Lung (tissue), 12 donors: ENCODE results near the gene HNRNPA0. TPM values are rescaled to one million over a fixed set of nuclear protein-coding genes. Genes with fewer than 3 reads are reported as not detected.
A peak's percentile ranks its signal among the peaks of the same experiment; 100 is the strongest.

Source experiments
- ATAC-seq: fragments of 200-7000 bp; cut with Tn5 transposase; one replicate; pipeline ENCODE4 v1.9.1; 2020; ENCODE audit warnings: moderate number of reproducible peaks; ENCODE audit not compliant: insufficient read depth, low FRiP score
- DNase-seq, 3 donors: peaks; one replicate each; pipeline ENCODE4 v3.0.0-alpha.2; 2013 to 2017
- H3K27ac ChIP-seq, 2 donors: one replicate each; pipeline ENCODE4 v1.5.1; 2013; ENCODE audit warnings: mild to moderate bottlenecking in 2 of 2, moderate library complexity in 2 of 2, control low read depth in 1 of 2, inconsistent platforms in 1 of 2, low read depth in 1 of 2, low read length in 1 of 2
- H3K27me3 ChIP-seq, 3 donors: one replicate each; pipeline ENCODE4 v1.5.1; 2013; ENCODE audit warnings: low read length in 2 of 3; ENCODE audit not compliant: control insufficient read depth in 3 of 3, insufficient read depth in 3 of 3
- H3K36me3 ChIP-seq, 4 donors: one replicate each; pipeline ENCODE4 v1.5.1; 2013; ENCODE audit warnings: low read length in 4 of 4, mild to moderate bottlenecking in 1 of 4, moderate library complexity in 1 of 4; ENCODE audit not compliant: control insufficient read depth in 4 of 4, insufficient read depth in 4 of 4
- H3K4me1 ChIP-seq, 5 donors: one replicate each; pipeline ENCODE4 v1.5.1; 2013; ENCODE audit warnings: low read length in 5 of 5, mild to moderate bottlenecking in 2 of 5, moderate library complexity in 1 of 5; ENCODE audit not compliant: control insufficient read depth in 5 of 5, insufficient read depth in 5 of 5
- H3K4me3 ChIP-seq: one replicate; pipeline ENCODE4 v1.5.1; 2013; ENCODE audit warnings: mild to moderate bottlenecking, control low read depth, moderate library complexity
- H3K9ac ChIP-seq, 2 donors: one replicate each; pipeline ENCODE4 v1.5.1; 2013; ENCODE audit warnings: low read length in 2 of 2, control low read depth in 1 of 2; ENCODE audit not compliant: insufficient read depth in 1 of 2
- H3K9me3 ChIP-seq, 4 donors: one replicate each; pipeline ENCODE4 v1.5.1; 2013; ENCODE audit warnings: low read length in 3 of 4, mild to moderate bottlenecking in 1 of 4, moderate library complexity in 1 of 4; ENCODE audit not compliant: control insufficient read depth in 4 of 4, insufficient read depth in 3 of 4
- WGBS, 2 donors: extraction: QIAGEN DNeasy Blood & Tissue Kit; methylation state at CpG; one replicate each; pipeline ENCODE4 v1.1.7; 2013; 5-methylcytosine and 5-hydroxymethylcytosine counted together
- polyA plus RNA-seq, 2 donors: library from polyadenylated mRNA; stranded (reverse); fragments of 200-250 nt; gene quantifications; one replicate each; pipeline ENCODE4 v1.2.1, GENCODE V29; 2013
- total RNA-seq, 2 donors: library from RNA; depleted of rRNA in 1 of 2; stranded (reverse); fragments of >200 nt in 1 of 2; gene quantifications; one replicate each; pipeline ENCODE4 v1.2.1, GENCODE V29; 2014 to 2021
- TF ChIP-seq, protein P1 (sequence below): IDR thresholded peaks from 2 replicates; pipeline ENCODE4 v1.5.1; 2012; ENCODE audit warnings: mild to moderate bottlenecking; ENCODE audit errors: control extremely low read depth, extremely low read depth
- donor health status: control.
- donor health status: control.
- donor health status: Bipolar disorder and iron deficiency.
- donor health status: healthy.
- donor health status: DM: yes; HTN: yes; CAD: no.

Gene HNRNPA0
- total and polyA plus RNA-seq, 4 donors = 21.5 to 29.0 (median 25.1) TPM

DNA sequence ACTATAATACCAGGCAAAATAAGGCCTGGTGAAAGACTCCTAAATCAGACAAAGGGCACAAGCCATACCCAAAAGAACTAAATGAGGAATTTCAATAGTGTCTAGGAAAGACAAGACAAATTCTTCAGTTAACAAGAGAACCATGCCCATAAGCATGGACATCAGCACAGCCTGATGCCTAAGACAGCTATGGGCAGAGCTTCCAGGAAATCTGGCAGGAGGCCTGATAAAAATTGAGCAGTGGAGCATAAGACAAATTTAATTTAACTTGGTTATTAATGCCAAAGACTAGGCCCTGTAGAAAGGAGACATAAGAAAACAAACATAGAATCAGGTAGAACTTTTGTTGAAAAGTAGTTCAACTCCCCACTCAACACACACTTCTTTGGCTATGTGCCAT is 35.6 kb downstream of the HNRNPA0 start:
- TF ChIP-seq, protein P1, sequence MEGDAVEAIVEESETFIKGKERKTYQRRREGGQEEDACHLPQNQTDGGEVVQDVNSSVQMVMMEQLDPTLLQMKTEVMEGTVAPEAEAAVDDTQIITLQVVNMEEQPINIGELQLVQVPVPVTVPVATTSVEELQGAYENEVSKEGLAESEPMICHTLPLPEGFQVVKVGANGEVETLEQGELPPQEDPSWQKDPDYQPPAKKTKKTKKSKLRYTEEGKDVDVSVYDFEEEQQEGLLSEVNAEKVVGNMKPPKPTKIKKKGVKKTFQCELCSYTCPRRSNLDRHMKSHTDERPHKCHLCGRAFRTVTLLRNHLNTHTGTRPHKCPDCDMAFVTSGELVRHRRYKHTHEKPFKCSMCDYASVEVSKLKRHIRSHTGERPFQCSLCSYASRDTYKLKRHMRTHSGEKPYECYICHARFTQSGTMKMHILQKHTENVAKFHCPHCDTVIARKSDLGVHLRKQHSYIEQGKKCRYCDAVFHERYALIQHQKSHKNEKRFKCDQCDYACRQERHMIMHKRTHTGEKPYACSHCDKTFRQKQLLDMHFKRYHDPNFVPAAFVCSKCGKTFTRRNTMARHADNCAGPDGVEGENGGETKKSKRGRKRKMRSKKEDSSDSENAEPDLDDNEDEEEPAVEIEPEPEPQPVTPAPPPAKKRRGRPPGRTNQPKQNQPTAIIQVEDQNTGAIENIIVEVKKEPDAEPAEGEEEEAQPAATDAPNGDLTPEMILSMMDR = no peak

DNA sequence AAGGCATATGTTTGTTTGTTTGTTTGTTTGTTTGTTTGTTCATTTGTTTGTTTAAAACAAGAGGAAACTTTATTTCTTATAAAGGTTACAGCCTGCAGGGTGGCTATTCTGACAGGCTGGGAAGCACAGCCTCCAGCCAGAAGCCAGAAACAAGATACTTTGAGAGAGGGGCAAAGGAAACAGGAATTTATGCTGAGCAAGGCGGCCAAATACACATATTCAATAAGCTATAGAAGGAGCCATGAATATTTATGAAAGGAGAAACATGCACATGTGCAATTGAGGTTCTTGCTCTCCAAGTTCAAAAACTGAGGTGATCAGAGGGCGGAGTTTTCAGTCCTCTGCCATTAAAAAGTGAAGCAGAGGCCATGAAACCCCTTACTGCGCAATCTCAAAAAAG is 37.8 kb downstream of the HNRNPA0 start:
- Histone ChIP-seq H3K9ac (no peak overlapping the region), H3K27me3 (no peaks in the 10 kb centered on the region), H3K27ac (no peak overlapping the region), H3K4me3 (no peak overlapping the region), H3K36me3 (peaks cover 0 to 33% (median 9%) of the 10 kb centered on the region in 4 donors), H3K9me3 (no peaks in the 10 kb centered on the region), H3K4me1 (peaks cover 0 to 14% (median 7%) of the 10 kb centered on the region in 5 donors)
- no peak for DNase-seq
- ATAC-seq = no peak
- TF ChIP-seq, protein P1 = no peak
- 97% methylated on average over 3 of the region's 3 CpGs for WGBS, 2 donors

More for the DNA sequence above, 35.6 kb downstream of the HNRNPA0 start:
- peaks cover 0 to 10% (median 7%) of the 10 kb centered on the region in 5 donors for H3K4me1 ChIP-seq
- ATAC-seq = no peak
- H3K36me3 ChIP-seq = peaks cover 0 to 30% (median 6%) of the 10 kb centered on the region in 4 donors
- H3K9ac ChIP-seq = peak overlapping the region in 1 of 2 donors; percentile 19
- peaks cover 0 to 3% (median 0%) of the 10 kb centered on the region in 4 donors for H3K9me3 ChIP-seq
- no peaks in the 10 kb centered on the region for H3K27me3 ChIP-seq
- no peak overlapping the region for H3K27ac ChIP-seq
- no peak overlapping the region for H3K4me3 ChIP-seq
- DNase-seq = no peak

DNA sequence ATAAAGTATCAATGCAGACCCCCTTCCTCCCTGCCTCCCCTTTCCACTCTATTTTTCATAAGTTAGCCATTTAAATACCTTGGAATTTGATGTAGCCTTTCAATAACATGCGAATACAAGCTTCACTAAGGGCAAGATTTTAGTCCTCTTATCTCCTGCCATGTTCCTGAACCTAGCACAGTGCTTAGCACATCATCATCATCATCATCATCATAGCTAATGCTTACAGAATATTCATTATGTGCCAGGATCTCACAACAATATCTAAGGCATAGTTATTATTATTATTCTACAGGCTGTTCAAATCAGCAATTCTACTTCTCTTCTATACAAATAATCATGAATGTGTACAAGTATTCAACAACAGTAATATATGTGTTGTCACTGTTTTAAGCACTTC is 38.7 kb downstream of the HNRNPA0 start:
- Histone ChIP-seq H3K27ac (no peak overlapping the region), H3K9ac (no peak overlapping the region), H3K9me3 (no peaks in the 10 kb centered on the region), H3K4me3 (no peak overlapping the region), H3K4me1 (peaks cover 0 to 14% (median 7%) of the 10 kb centered on the region in 5 donors), H3K27me3 (no peaks in the 10 kb centered on the region), H3K36me3 (peaks cover 0 to 30% (median 9%) of the 10 kb centered on the region in 4 donors)
- ATAC-seq (no peak), DNase-seq (peak in 2 of 3 donors; percentile 62 to 71)
- TF ChIP-seq, protein P1 = no peak
- 90 to 96% methylated on average over 1 of the region's 1 CpG for WGBS, 2 donors

DNA sequence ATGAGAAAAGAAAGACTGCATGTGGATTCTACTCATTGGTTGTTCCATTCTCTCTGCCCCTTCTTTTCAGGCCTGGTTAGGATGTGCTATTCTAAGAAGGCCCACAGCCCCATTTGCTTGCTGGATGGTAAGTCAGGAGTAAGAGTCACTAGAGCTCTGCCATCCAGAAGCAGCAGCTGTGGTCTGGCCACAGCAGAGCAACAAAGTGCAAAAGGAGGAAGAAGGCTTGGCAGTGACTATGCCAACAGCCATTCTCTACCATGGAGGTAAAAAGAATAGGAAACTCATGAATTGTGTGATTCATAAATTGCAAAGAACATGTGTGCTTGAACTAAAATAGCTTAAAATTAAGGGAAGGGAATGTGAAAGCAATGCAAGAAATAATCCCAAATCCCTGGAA is 39.2 kb downstream of the HNRNPA0 start:
- TF ChIP-seq, protein P1 = no peak
- H3K27ac ChIP-seq = no peak overlapping the region

More for the DNA sequence above, 39.2 kb downstream of the HNRNPA0 start:
- Histone ChIP-seq H3K9me3 (no peaks in the 10 kb centered on the region), H3K36me3 (peaks cover 0 to 27% (median 8%) of the 10 kb centered on the region in 4 donors), H3K4me3 (no peak overlapping the region), H3K27me3 (no peaks in the 10 kb centered on the region), H3K9ac (peak overlapping the region in 1 of 2 donors; percentile 9), H3K4me1 (peaks cover 0 to 14% (median 7%) of the 10 kb centered on the region in 5 donors)
- no peak for ATAC-seq
- DNase-seq = peak in 2 of 3 donors; percentile 9 to 29
